Vagina (tissue), 2 donors: Measurements from ENCODE around the gene CASQ2. TPM values are rescaled to one million over a fixed set of nuclear protein-coding genes. Genes with fewer than 3 reads are reported as not detected.

ENCODE experiments used
- DNase-seq, 2 donors: peaks; one replicate each; pipeline ENCODE4 v3.0.0-alpha.2; 2017; ENCODE audit errors: extremely low spot score in 2 of 2
- H3K27ac ChIP-seq: fragments of 200-600 bp; sonication (generic); one replicate; pipeline ENCODE4 v1.5.1; 2019
- H3K27me3 ChIP-seq: fragments of 200-600 bp; sonication (generic); one replicate; pipeline ENCODE4 v1.5.1; 2019
- H3K36me3 ChIP-seq, 2 donors: fragments of 200-600 bp; sonication (generic); one replicate each; pipeline ENCODE4 v1.5.1; 2017 to 2019
- H3K4me1 ChIP-seq: fragments of 200-600 bp; sonication (generic); one replicate; pipeline ENCODE4 v1.5.1; 2019
- H3K4me3 ChIP-seq, 2 donors: fragments of 200-600 bp; sonication (generic); 1 replicate in 1 of 2; 2 replicates in 1 of 2; pipeline ENCODE4 v1.5.1; 2016 to 2019
- H3K9me3 ChIP-seq: fragments of 200-600 bp; sonication (generic); one replicate; pipeline ENCODE4 v1.5.1; 2019
- POLR2A ChIP-seq, 2 donors: fragments of 450-650 bp; IDR thresholded peaks; one replicate each; pipeline ENCODE4 v1.6.1; 2017; ENCODE audit warnings: antibody characterized with exemption in 2 of 2, mild to moderate bottlenecking in 2 of 2, moderate library complexity in 2 of 2
- POLR2AphosphoS5 ChIP-seq, 2 donors: sonication (generic); formaldehyde crosslinking; IDR thresholded peaks; one replicate each; pipeline ENCODE4 v1.9.0; 2017; ENCODE audit warnings: antibody characterized with exemption in 2 of 2, mild to moderate bottlenecking in 2 of 2, low read depth in 1 of 2; ENCODE audit not compliant: insufficient read depth in 1 of 2
- intact Hi-C: fragments of 100-400 bp; cut with DNase I; formaldehyde crosslinking; loops from one replicate; pipeline ENCODE4 v1.15.1; 2023
- total RNA-seq: library from RNA; depleted of rRNA; stranded (reverse); fragments of >200 nt; gene quantifications from one replicate; pipeline ENCODE4 v1.2.3, GENCODE V29; 2016
- TF ChIP-seq, protein P1 (sequence below), 3 experiments: fragments of 450-650 bp in 2 of 3; fragments of 200-600 bp in 1 of 3; sonication (generic) in 1 of 3; IDR thresholded peaks; one replicate each; pipeline ENCODE4 v1.5.1; 2017 to 2019; ENCODE audit warnings: antibody characterized with exemption in 3 of 3, mild to moderate bottlenecking in 2 of 3, moderate library complexity in 2 of 3

The CASQ2 gene
- 3.2 TPM for total RNA-seq

DNA sequence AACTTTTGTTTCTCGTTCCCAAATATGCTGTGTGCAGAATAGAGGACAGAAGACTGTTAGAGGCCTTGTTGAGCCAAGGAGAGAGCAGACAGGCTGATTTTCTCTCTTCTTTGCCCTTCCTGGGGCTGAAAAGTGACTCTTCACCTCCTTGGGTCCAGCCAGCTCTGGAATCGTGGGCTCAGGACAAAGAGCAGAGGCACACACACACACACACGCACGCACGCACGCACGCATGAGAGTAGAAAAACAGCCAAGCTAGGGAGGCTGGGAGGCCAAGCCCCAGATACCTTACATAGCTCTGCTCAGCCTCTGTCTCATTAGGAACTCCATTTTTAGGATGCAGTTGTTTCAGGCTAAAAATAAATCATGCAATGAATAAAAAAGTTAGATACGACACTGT lies at the start of gene CASQ2:
TSS of gene CASQ2 (minus strand) at position 166 of the 400 bp plus-strand sequence. CDS start 173 bp downstream, outside the sequence.
- no peak for DNase-seq
- TF ChIP-seq, protein P1, sequence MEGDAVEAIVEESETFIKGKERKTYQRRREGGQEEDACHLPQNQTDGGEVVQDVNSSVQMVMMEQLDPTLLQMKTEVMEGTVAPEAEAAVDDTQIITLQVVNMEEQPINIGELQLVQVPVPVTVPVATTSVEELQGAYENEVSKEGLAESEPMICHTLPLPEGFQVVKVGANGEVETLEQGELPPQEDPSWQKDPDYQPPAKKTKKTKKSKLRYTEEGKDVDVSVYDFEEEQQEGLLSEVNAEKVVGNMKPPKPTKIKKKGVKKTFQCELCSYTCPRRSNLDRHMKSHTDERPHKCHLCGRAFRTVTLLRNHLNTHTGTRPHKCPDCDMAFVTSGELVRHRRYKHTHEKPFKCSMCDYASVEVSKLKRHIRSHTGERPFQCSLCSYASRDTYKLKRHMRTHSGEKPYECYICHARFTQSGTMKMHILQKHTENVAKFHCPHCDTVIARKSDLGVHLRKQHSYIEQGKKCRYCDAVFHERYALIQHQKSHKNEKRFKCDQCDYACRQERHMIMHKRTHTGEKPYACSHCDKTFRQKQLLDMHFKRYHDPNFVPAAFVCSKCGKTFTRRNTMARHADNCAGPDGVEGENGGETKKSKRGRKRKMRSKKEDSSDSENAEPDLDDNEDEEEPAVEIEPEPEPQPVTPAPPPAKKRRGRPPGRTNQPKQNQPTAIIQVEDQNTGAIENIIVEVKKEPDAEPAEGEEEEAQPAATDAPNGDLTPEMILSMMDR (IDR thresholded peaks at IDR 0.05): no peak
- TF ChIP-seq POLR2AphosphoS5 (IDR thresholded peaks at IDR 0.05; ENCODE audit: insufficient read depth in 1 of 2, low read depth in 1 of 2): no peak
- TF ChIP-seq POLR2A (IDR thresholded peaks at IDR 0.05): no peak
- H3K4me3 ChIP-seq: peak within 1 kb of the TSS in 1 of 2 donors; percentile 7
- no peaks in the 10 kb centered on the region for H3K9me3 ChIP-seq
- H3K27ac ChIP-seq: no peak within 1 kb of the TSS
- no peaks in the 10 kb centered on the region for H3K36me3 ChIP-seq
- H3K4me1 ChIP-seq: peaks cover 7% of the 10 kb centered on the region
- intact Hi-C loops: no loop called here
- no peaks in the 10 kb centered on the region for H3K27me3 ChIP-seq

DNA sequence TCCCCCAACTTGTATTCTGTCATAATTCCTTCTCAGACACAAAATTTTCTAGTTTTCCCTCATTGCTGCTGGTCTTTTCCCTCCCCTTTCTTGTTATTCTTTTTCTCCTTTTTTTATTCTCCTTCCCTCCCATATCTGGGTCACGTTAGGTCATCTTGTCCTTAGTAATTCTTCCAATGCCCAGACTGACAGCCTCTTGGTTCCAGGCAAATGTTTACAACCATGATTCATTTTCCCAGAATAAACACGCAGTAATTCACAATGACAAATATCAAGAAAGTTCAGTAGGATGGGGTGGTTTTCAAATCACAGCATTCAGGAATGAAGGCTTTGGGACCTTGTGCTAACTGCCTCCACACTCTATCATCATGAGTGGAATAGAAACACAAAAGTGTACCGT lies 47.2 kb upstream of the CASQ2 start:
- TF ChIP-seq POLR2A (IDR thresholded peaks at IDR 0.05) (no peak), POLR2AphosphoS5 (IDR thresholded peaks at IDR 0.05; ENCODE audit: insufficient read depth in 1 of 2, low read depth in 1 of 2) (no peak)
- TF ChIP-seq, protein P1 (IDR thresholded peaks at IDR 0.05): no peak
- H3K27ac ChIP-seq: no peak overlapping the region
- no peaks in the 10 kb centered on the region for H3K27me3 ChIP-seq
- H3K9me3 ChIP-seq: no peaks in the 10 kb centered on the region
- no peaks in the 10 kb centered on the region for H3K36me3 ChIP-seq
- no peak overlapping the region for H3K4me3 ChIP-seq
- intact Hi-C loops: no loop called here
- H3K4me1 ChIP-seq: peaks cover 17% of the 10 kb centered on the region
- DNase-seq: no peak

DNA sequence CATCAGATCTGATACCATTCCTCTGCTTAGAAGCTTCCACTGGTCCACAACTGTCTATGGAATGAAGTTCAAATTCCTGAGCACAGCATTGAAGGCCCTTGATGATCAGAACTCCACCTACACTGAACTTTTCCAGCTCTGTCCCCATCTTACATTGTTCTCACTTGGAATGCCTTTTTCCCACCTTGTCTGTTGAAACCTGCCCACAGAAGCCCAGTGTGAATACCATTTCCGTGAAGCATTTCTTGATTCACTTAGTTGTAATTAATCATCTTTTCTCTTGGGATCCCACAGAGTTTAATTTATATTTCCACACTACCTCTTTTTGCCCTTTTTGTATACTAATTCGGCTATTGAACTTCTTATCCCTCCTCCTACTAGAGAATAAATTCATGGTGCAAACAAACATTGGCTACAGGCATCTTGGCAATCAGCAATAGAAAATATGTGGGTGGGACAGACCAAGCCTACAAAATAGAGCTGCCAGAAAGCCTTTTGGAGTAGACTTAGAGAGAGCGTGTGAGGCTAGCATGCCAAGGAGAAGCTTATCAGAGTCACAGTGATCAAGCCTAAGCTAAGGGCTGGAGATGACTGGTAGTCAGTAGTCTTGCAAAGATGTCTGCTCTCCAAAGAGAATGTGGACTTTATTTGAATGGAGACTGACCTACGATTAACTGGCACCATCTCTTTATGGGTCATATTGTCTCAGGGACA lies 46.3 kb upstream of the CASQ2 start:
- no peak overlapping the region for H3K27ac ChIP-seq
- intact Hi-C loops: no loop called here

DNA sequence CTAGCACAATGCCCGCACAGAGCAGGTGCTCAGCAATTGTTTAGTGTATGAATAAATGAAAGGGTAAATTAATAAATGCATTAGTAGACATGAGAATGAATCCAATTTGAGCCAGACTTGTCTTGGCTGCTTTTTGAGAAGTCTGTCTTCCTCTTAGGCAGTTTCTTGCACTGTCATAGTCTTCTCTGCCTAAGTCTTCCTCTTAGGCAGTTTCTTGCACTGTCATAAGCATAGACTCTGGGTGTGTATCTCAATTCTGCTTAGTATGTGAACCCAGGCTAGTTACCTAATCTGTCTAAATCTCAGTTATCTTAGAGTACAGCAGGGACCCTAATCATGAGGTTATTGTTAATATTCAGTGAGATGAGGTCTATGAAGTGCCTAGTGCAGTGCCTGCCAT lies 45.2 kb upstream of the CASQ2 start:
- intact Hi-C loops: no loop called here
- no peak for DNase-seq
- TF ChIP-seq POLR2AphosphoS5 (IDR thresholded peaks at IDR 0.05; ENCODE audit: insufficient read depth in 1 of 2, low read depth in 1 of 2) (no peak), POLR2A (IDR thresholded peaks at IDR 0.05) (no peak)
- TF ChIP-seq, protein P1 (IDR thresholded peaks at IDR 0.05): no peak
- H3K4me1 ChIP-seq: peaks cover 23% of the 10 kb centered on the region
- H3K9me3 ChIP-seq: no peaks in the 10 kb centered on the region
- H3K36me3 ChIP-seq: no peaks in the 10 kb centered on the region
- H3K27ac ChIP-seq: no peak overlapping the region
- no peaks in the 10 kb centered on the region for H3K27me3 ChIP-seq
- H3K4me3 ChIP-seq: no peak overlapping the region

More for the DNA sequence above, 46.3 kb upstream of the CASQ2 start:
- no peak overlapping the region for H3K4me3 ChIP-seq
- no peaks in the 10 kb centered on the region for H3K9me3 ChIP-seq
- TF ChIP-seq POLR2A (IDR thresholded peaks at IDR 0.05): no peak
- TF ChIP-seq POLR2AphosphoS5 (IDR thresholded peaks at IDR 0.05; ENCODE audit: insufficient read depth in 1 of 2, low read depth in 1 of 2): no peak
- TF ChIP-seq, protein P1 (IDR thresholded peaks at IDR 0.05): no peak
- no peaks in the 10 kb centered on the region for H3K27me3 ChIP-seq
- DNase-seq: no peak
- H3K36me3 ChIP-seq: no peaks in the 10 kb centered on the region
- peaks cover 17% of the 10 kb centered on the region for H3K4me1 ChIP-seq

DNA sequence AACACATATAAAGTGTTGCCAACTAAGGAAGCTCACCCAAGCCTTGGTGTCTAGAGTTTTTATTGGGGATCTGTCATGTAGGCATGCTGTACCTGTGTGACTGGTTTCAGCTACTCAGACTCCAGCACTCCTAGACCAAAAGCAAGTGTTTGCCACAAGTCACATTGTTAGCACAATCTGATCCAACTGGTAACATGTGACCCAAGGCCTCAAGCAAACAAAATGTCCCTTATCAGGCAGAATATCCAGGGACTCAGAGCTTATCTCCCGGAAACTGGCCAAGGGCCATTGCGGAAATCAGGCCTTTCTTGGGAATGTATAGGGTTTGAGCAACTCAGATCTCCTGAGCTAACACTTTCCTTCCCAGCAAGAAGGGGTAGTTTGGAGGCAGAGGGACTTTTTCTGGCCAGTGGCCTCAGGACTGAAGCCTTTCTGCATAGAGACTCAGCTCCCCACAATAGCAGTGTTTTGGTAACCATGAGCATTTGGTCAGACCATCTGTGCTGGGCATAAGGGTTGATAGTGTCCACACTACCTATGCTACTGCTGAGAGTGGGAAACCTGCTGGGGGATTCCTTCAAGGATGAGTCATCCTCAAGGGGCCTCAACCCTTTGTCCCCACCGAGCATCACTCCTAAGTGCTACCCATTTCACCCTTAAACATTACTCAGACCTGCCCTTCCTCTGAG lies 42.8 kb upstream of the CASQ2 start:
- DNase-seq: no peak
- H3K27ac ChIP-seq: no peak overlapping the region
- H3K27me3 ChIP-seq: no peaks in the 10 kb centered on the region
- intact Hi-C loops: no loop called here
- no peaks in the 10 kb centered on the region for H3K9me3 ChIP-seq
- H3K4me1 ChIP-seq: peaks cover 30% of the 10 kb centered on the region
- H3K4me3 ChIP-seq: no peak overlapping the region
- peak in 1 of 2 donors; percentile 59 for TF ChIP-seq POLR2AphosphoS5 (IDR thresholded peaks at IDR 0.05; ENCODE audit: insufficient read depth in 1 of 2, low read depth in 1 of 2)
- TF ChIP-seq, protein P1 (IDR thresholded peaks at IDR 0.05): no peak
- no peaks in the 10 kb centered on the region for H3K36me3 ChIP-seq
